Gastrocnemius medialis (tissue), 4 donors: ENCODE results near the gene HYAL3.

Experiments used
- CTCF ChIP-seq, 5 experiments: fragments of 450-650 bp in 3 of 5; fragments of 200-600 bp in 2 of 5; sonication (generic) in 2 of 5; IDR thresholded peaks in 4 of 5; conservative IDR thresholded peaks in 1 of 5; 1 replicate in 4 of 5; 2 replicates in 1 of 5; pipeline ENCODE4 v1.5.1; 2016 to 2019; ENCODE audit warnings: antibody characterized with exemption in 5 of 5, mild to moderate bottlenecking in 3 of 5, moderate library complexity in 3 of 5
- POLR2A ChIP-seq, 2 donors: fragments of 450-650 bp; IDR thresholded peaks; one replicate each; pipeline ENCODE4 v1.6.1; 2017; ENCODE audit warnings: antibody characterized with exemption in 2 of 2, mild to moderate bottlenecking in 2 of 2, moderate library complexity in 2 of 2

- TF ChIP-seq CTCF (IDR thresholded peaks at IDR 0.05 in 4 of 5, conservative IDR thresholded peaks at IDR 0.05 in 1 of 5), result no peak
- TF ChIP-seq POLR2A (IDR thresholded peaks at IDR 0.05), result no peak
Observed at GRCh38 chr3:50304601-50305000, 5.4 kb upstream of the HYAL3 start.
